HG03135 (cell line): ENCODE results near the gene ADAMTSL5.
A peak's percentile ranks its signal among the peaks of the same experiment; 100 is the strongest.
"Not testable (repeated sequence)": the region's sequence is repeated elsewhere in the genome, so short reads cannot be mapped to it uniquely, and the experiment has no call there.

ENCODE experiments used
- ATAC-seq: cut with Tn5 transposase; IDR thresholded peaks from one replicate; pipeline ENCODE4 v1.9.1; 2021; ENCODE audit warnings: mild to moderate bottlenecking, moderate library complexity; ENCODE audit not compliant: unreplicated experiment

ADAMTSL5 gene

GRCh38 chr19:1482361-1483130 lies 30.3 kb downstream of the ADAMTSL5 start:
- no peak for ATAC-seq

DNA sequence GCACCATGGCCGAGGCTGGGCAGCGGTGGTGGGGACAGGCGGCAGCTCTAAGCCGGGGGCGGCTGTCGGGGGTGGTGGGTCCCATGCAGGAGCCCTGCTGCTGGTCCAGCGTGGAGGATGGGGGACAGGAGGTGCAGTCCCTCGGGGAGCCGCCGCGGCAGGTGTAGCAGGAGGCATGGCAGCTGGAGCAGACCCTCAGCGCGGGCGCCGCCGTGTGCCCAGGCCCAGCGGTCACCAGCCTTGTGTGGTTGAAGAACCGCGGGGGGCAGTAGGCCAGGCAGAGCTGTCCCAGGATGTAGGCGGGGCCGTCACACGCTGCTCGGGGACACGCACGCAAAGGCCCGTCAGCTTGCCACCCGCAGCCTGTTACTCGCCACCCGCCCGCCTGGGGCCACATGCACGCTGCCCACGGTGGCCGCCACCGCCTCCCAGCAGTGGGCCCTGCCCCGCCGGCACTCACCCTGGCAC lies 30.9 kb downstream of the ADAMTSL5 start:
- ATAC-seq: no peak

DNA sequence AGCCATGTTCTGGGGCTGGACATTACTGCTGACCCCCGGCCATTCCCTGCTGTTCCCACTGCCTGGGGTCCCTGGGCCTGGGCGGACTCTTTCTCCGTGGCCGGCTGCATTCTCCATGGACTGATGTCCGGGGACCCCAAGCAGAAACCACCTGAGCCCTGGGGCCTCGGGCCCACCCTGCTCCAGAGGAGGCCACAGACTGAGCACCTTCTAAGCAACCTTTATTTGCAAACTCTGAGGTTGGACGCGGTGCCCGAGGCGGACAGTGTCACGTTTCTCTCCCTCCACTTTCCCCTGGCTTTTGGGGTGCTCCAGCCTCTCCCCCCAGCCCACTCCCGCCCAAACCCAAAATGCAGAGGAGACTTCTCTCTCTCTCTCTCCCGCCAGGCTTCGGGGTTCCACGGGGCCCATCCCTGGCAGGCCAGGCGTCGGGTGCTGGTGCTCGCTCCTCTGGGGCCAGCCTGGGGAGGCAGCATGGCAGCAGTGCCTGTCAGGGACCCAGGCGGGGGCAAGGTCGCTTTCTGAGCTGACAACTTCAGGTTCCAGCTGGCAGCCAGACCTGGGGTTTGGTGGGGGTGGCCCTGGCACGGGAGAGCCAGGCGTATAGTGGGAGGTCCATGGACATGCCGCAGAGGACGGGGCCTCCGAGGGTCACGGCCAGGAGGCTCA lies 31.5 kb downstream of the ADAMTSL5 start:
- ATAC-seq: no peak

DNA sequence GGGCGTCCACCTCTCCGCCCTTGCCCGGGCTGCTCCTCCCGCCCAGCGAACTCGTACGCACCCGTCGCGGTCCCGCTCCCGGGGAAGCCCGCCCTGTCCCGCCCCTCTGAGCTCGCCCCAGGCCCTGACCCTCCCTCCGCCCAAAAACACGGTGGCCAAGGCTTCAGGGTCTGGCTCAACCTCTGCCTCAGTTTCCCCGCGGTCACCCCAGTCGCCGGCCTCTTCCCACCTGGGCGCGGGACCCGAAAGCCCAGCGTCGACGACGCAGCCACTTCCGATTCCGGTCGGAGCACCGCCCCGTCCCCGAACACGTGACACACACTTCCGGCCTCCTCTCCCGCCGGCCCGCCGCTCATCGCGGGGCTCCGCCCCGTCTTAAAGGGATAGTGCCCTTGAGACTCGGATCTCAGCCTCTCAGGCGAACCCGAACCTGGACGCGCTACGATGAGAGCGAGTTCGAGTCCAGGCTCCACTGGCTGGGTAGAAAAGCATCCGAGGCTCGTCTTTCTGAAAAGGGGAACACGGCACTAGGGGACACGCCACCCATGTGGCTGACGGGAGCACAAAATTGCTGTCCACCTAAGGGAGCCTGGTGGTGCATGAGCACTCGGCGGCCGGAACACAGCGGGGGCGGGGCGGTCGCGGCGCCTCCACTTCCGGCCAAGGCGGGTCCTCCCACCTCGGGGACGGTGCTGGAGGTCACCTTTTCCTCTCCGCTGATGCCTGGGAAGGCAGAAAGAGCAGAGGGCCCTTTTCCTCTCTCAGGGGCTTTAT lies 33.7 kb downstream of the ADAMTSL5 start, which contains the start of gene C19orf25:
Gene C19orf25 (minus strand): TSS at position 282 of the 774 bp plus-strand sequence. CDS start 312 bp downstream, outside the sequence.
- peak; percentile 87 for ATAC-seq

DNA sequence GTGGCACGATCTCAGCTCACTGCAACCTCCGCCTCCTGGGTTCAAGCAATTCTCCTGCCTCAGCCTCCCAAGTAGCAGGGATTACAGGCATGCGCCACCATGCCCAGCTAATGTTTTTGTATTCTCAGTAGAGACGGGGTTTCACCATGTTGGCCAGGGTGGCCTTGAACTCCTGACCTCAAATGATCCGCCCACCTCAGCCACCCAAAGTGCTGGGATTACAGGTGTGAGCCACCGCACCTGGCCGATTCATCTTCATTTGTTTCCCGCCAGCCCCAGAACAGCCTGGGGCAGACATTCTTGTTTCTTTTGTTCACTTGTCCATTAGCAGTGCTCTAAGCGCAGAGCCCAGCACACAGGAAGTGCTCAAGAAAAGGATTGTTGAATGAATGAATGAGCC lies 35.8 kb downstream of the ADAMTSL5 start:
- not testable (repeated sequence) for ATAC-seq

- no peak for ATAC-seq
Measured at GRCh38 chr19:1475751-1476437, 36.9 kb downstream of the ADAMTSL5 start.

DNA sequence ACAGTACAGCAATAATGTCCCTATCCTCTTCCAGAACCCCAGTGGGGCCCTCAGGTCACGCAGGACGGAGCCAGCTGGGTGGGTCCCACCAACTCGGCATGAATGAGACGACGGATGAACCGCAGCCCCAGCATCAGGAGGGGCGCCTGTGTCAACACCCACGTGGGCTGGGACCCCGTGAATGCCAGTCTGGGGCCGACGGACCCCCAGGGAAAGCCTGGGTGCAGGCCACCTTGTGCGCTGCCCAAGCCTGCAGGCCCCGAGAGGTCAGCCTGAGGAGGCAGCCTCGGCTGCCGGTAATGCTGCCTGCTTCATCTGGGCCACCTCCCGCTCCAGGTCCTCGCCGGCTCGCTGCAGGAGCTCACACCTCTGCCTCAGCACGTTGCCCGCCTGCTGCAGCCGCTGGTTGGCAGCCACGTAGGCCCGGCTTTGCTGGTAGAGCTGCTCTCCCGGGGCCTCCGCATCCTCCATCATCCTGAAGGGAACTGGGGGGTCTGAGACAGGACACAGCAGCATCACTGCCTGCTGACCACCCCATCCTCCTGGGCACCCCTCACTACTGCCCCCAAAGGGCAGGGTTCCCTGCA lies 38.0 kb downstream of the ADAMTSL5 start:
- ATAC-seq: no peak

- no peak for ATAC-seq
Measured at GRCh38 chr19:1474011-1474764, 38.6 kb downstream of the ADAMTSL5 start.

DNA sequence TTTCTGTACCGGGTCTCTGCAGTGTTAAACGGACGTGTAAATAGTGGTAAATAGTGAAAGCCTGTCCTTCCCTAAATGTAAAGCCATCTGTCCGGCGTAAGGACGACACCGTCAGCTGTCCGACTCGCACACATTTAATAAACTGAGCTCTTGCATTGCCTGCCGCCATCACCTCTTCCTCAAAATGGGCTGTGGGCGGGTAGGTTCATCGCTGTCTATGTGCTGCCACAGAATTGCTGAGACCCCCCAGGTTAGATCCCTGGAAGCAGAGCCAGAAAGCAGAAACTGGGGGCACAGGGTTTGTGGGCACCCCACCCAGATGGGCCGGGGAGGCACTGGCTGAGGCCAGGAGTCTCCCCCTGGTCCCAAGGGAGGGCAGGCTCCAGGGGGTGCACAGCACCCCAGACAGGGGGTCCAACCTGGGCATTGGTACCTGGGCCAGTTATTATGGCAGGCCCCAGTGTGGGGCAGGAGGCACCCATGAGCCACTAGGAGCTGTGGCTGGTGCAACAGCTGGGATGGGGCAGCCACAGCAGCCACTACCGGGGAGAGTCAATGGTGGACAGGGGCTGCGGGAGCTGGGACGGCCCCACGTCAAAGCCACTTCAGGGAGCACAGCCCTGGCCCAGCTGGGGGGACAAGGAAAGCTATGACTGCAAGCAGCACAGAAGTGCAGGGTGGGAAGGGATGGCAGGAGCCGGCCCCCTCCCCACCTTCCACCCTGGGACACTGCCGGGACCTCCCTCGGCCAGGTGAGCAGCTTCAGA lies 39.6 kb downstream of the ADAMTSL5 start:
- ATAC-seq: no peak

- no peak for ATAC-seq
Measured at GRCh38 chr19:1472231-1473084, 40.4 kb downstream of the ADAMTSL5 start.

DNA sequence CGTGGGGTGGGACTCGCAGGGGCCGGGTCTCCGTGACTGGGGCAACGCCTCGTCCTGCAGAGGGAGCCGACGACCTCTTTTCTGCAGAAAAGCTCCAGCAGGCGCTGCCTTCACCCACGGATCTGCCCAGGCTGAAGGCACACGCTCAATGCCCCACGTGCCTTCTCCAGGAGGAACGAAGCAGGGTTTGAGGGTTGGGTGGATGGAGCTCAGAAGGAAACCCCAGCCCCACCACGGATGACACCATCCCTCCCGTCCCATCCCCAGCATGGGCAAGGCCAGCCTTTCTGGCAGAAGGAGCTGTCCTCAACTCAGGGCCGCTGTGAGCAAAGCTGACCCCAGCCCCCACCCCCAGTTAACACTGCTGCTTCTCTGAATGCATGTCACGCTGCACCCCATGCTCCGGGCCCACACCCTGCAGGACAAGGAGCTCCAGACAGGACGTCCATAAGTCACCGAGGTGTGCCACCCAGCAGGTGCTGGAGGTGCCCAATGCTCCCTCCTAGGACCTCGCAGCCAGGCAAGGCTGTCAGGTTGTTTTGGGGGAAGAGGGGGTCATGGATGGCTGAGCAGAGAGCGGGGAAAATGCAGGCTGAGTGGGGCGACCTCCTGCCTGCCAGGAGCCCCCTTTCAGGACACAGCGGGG lies 41.2 kb downstream of the ADAMTSL5 start:
- no peak for ATAC-seq

GRCh38 chr19:1471010-1471514 lies 41.8 kb downstream of the ADAMTSL5 start:
- no peak for ATAC-seq

DNA sequence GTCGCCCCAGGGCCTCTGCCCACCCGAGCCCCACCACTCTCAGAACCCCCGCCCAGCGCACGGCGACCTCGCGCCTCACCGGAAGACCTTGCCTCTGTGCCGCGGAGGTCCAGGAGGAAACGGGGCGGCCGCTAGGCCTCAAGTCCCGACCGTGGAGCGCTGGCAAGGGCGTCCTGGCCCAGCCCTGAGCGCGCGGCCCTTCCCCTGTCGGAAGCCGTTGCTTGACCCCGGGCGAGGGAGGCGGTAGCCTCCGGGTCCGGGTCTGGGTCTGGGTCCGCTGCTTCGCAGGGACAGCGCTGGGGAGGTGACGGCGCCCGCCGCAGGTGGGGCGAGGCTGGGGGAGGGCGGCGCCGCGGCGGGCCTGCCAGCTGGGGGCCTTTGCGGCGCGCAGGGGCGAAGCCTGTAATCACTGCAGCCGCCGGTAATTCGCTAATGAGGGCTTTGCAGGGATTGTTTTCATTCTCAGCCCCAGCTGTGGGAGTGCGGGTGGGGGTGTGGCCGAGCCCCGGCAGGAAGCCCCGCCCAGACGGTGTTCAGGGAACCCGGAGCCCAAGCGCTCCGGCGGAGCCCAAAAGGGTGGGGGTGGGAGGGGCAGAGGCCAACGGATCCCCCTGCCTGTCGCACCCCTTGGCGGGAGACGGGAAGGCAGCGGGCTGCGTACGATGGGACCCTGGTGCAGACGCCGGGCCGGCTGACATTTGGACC lies 42.4 kb downstream of the ADAMTSL5 start:
- no peak for ATAC-seq

DNA sequence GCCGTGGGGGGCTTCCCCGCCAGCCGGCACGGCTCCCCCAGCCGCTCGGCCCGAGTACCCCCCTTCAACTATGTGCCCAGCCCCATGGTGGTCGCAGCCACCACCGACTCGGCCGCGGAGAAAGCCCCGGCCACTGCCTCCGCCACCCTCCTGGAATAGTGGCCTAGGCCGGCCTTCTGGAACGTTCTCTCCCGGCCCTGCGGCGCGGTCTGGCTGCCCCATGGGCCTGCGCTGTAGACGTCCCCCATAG lies 42.8 kb downstream of the ADAMTSL5 start:
- no peak for ATAC-seq

- no peak for ATAC-seq
Measured at GRCh38 chr19:1469255-1470054, 43.4 kb downstream of the ADAMTSL5 start.

GRCh38 chr19:1468821-1469254 lies 44.0 kb downstream of the ADAMTSL5 start:
- no peak for ATAC-seq
